NCI-H345 (cell line): Measurements from ENCODE around the gene RPS6KC1.
"Not testable (repeated sequence)": the region's sequence is repeated elsewhere in the genome, so short reads cannot be mapped to it uniquely, and the experiment has no call there.

ENCODE experiments used
- DNase-seq: peaks from one replicate; lab custom pipeline; 2025; lab: John Stamatoyannopoulos, UW

RPS6KC1 gene

GRCh38 chr1:213281640-213282301, 230.7 kb downstream of the RPS6KC1 start:
- no peak for DNase-seq

- no peak for DNase-seq
Observed at GRCh38 chr1:213284626-213285025, 233.6 kb downstream of the RPS6KC1 start.

- DNase-seq: no peak
Observed at GRCh38 chr1:213286235-213286634, 235.2 kb downstream of the RPS6KC1 start.

GRCh38 chr1:213287987-213288386, 236.9 kb downstream of the RPS6KC1 start:
- no peak for DNase-seq

GRCh38 chr1:213291526-213291925, 240.5 kb downstream of the RPS6KC1 start:
- no peak for DNase-seq

GRCh38 chr1:213292614-213293013, 241.6 kb downstream of the RPS6KC1 start:
- no peak for DNase-seq

GRCh38 chr1:213295860-213296259, 244.8 kb downstream of the RPS6KC1 start:
- no peak for DNase-seq

- DNase-seq: no peak
Observed at GRCh38 chr1:213296558-213296957, 245.5 kb downstream of the RPS6KC1 start.

- DNase-seq: no peak
Observed at GRCh38 chr1:213297021-213297420, 246.0 kb downstream of the RPS6KC1 start.

- DNase-seq: no peak
Observed at GRCh38 chr1:213300433-213300832, 249.4 kb downstream of the RPS6KC1 start.

- DNase-seq: not testable (repeated sequence)
Observed at GRCh38 chr1:213301524-213301923, 250.5 kb downstream of the RPS6KC1 start.

- DNase-seq: no peak
Observed at GRCh38 chr1:213303286-213303685, 252.2 kb downstream of the RPS6KC1 start.

GRCh38 chr1:213315571-213315970, 264.5 kb downstream of the RPS6KC1 start:
- DNase-seq: no peak

- not testable (repeated sequence) for DNase-seq
Observed at GRCh38 chr1:213318458-213318857, 267.4 kb downstream of the RPS6KC1 start.

- DNase-seq: no peak
Observed at GRCh38 chr1:213320191-213320870, 269.3 kb downstream of the RPS6KC1 start.
